Stimulated activated naive CD8-positive, alpha-beta T cell treated with anti-CD3 and anti-CD28 coated beads, Interleukin-15, Interleukin-2, amounts not matched to agents 100 ng/mL and 50 ng/mL, for 24 hours (primary cell): ENCODE measurements around the gene NNT.
A peak's percentile ranks its signal among the peaks of the same experiment; 100 is the strongest.

Experiments used
- H3K27ac Mint-ChIP-seq: one replicate; pipeline ENCODE4 v1.8.0; 2021; ENCODE audit warnings: mild to moderate bottlenecking, mixed read lengths
- H3K27me3 Mint-ChIP-seq: one replicate; pipeline ENCODE4 v1.8.0; 2021; ENCODE audit warnings: mixed read lengths
- H3K36me3 Mint-ChIP-seq: one replicate; pipeline ENCODE4 v1.8.0; 2021; ENCODE audit warnings: low read depth, mixed read lengths
- H3K4me1 Mint-ChIP-seq: one replicate; pipeline ENCODE4 v1.8.0; 2021; ENCODE audit warnings: low read depth, mixed read lengths
- H3K4me3 Mint-ChIP-seq: one replicate; pipeline ENCODE4 v1.8.0; 2021; ENCODE audit warnings: mild to moderate bottlenecking, mixed read lengths
- H3K9me3 Mint-ChIP-seq: one replicate; pipeline ENCODE4 v1.8.0; 2021; ENCODE audit warnings: mixed read lengths

The NNT gene

DNA sequence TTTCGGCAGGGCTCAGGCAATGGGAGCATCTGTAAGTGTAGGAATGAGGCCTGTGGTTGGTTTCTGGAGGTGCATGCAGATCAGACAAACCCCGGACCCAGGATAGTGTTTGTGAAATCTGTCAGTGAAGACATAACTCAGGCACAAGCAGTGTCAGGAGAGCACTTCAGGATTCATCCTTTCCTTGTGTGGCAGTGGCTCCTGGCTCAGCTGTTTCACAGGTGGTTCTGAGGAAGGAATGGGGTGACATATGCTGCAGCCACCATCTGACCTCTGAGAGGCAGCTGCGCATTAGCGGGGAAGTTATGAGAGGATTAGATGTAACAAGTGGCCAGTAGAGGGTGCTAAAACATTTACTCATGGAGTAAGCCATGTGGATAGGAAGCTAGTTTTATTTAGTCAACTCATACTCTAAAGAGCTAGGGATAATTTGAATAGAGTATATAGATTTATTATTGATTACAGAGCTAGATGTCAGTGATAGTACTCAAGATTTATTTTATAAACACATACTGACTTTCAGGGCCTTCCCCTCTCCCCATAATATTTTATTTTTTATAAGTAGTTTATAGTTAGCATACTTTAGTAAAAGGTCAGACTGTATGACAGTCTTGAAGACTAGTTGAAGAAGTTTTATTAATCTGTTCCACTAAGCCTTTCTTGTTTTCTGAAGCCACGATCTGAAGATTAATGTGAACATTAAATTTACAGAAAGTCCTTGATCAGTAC lies 28.4 kb downstream of the NNT start:
- Mint-ChIP-seq H3K36me3 (peaks cover 68% of the 10 kb centered on the region), H3K4me1 (no peaks in the 10 kb centered on the region), H3K27me3 (no peaks in the 10 kb centered on the region), H3K9me3 (no peaks in the 10 kb centered on the region), H3K4me3 (no peak overlapping the region), H3K27ac (no peak overlapping the region)

DNA sequence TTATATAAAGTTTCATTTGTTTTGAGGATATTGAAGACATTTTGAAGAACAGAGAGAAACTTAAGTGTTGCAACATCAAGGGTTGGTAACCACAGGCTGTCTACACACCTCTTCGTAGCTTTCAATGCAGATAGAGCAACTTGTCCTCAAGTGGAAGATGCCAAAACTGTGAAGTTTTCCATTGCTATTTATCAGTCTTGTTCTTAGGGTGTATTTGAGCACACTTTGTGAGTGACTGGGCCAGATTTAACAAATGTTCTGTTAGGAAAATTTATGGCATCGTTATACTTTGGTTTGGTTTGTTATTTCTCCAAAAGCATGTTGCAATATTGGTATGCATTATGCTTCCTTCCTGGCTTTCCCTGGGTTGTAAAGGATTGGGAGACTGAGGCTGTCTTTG lies 31.6 kb downstream of the NNT start:
- no peak overlapping the region for H3K27ac Mint-ChIP-seq
- peaks cover 10% of the 10 kb centered on the region for H3K4me1 Mint-ChIP-seq
- H3K9me3 Mint-ChIP-seq, result no peaks in the 10 kb centered on the region
- H3K4me3 Mint-ChIP-seq, result no peak overlapping the region
- no peaks in the 10 kb centered on the region for H3K27me3 Mint-ChIP-seq
- H3K36me3 Mint-ChIP-seq, result peaks cover 72% of the 10 kb centered on the region

DNA sequence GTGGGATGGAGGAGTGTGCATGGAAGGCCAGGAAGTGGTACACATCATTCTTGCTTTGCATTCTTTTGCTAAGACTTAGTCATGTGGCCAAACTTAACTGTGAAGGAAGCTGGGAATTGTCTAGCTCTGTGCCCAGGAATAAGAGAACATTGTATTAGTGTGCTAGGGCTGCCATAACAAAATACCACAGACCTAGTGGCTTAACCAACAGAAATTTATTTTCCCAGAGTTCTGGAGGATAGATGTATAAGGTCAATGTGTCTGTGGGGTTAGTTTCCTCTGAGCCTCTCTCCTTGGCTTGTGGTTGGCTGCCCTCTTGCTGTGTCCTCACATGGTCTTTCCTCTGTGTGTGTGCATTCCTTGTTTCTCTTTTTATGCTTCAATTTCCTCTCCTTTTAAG lies 32.4 kb downstream of the NNT start:
- no peak overlapping the region for H3K4me3 Mint-ChIP-seq

DNA sequence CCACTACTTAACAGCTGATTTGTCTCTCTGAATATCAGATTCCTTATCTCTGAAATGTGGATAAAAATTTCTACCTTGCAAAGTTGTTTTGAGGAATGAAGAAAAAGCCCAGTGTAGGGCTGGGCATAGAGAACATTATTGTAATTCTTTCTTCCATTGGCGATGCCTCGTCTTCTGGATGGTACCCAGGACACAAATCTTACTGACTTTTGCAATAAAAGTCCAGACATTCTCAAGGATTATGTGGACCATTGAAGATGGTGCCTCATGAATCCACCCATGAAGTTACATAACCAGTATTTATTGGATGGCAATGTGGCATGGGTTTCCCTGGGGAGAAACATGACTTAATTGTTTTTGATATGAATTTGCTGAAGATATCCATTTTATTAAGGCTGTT lies 33.1 kb downstream of the NNT start:
- Mint-ChIP-seq H3K36me3 (peaks cover 69% of the 10 kb centered on the region), H3K27me3 (no peaks in the 10 kb centered on the region), H3K4me3 (no peak overlapping the region), H3K27ac (no peak overlapping the region), H3K9me3 (no peaks in the 10 kb centered on the region), H3K4me1 (peaks cover 10% of the 10 kb centered on the region)

More for the DNA sequence above, 32.4 kb downstream of the NNT start:
- Mint-ChIP-seq H3K9me3 (no peaks in the 10 kb centered on the region), H3K36me3 (peaks cover 75% of the 10 kb centered on the region), H3K27me3 (no peaks in the 10 kb centered on the region), H3K27ac (no peak overlapping the region), H3K4me1 (peaks cover 10% of the 10 kb centered on the region)

DNA sequence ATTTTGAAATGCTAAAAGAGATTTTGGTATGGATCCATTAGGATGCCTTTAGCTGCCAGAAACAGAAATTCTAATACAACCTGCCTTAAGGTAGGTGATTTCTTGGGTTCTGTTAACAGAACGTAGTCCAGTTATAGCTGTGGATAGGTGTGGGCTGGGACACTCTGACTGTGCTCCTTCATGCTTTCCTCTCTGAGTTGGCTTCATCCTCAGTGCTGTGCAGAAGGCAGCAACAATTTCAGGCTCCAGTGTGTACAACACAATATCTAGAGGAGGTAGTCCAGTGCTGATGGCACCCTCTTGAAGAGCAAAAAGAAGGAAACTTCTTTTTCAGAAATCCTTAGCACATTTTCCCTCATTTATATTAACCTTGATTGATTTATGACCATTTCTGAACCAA lies 34.4 kb downstream of the NNT start:
- H3K9me3 Mint-ChIP-seq, result no peaks in the 10 kb centered on the region
- no peak overlapping the region for H3K4me3 Mint-ChIP-seq
- H3K4me1 Mint-ChIP-seq, result peaks cover 10% of the 10 kb centered on the region
- no peak overlapping the region for H3K27ac Mint-ChIP-seq
- H3K27me3 Mint-ChIP-seq, result no peaks in the 10 kb centered on the region
- peaks cover 64% of the 10 kb centered on the region for H3K36me3 Mint-ChIP-seq

DNA sequence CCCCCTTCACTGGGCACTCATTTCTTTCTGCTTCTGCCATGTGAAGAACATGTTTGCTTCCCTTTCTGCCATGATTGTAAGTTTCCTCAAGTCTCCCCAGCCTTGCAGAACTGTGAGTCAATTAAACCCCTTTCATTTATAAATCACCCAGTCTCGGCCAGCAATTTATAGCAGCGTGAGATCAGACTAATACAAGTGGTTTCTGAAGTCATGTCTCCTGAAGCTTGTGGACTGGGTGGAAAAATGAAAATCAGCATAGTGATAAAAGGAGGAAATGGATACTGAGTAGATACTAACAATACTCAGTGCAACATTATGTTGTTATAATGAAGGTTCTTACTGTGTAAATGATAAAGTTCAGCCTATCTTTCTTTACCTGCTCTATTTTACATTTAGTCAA lies 35.1 kb downstream of the NNT start:
- H3K4me3 Mint-ChIP-seq, result no peak overlapping the region
- H3K36me3 Mint-ChIP-seq, result peaks cover 62% of the 10 kb centered on the region
- H3K27ac Mint-ChIP-seq, result no peak overlapping the region
- no peaks in the 10 kb centered on the region for H3K9me3 Mint-ChIP-seq
- H3K27me3 Mint-ChIP-seq, result no peaks in the 10 kb centered on the region
- H3K4me1 Mint-ChIP-seq, result peaks cover 10% of the 10 kb centered on the region

DNA sequence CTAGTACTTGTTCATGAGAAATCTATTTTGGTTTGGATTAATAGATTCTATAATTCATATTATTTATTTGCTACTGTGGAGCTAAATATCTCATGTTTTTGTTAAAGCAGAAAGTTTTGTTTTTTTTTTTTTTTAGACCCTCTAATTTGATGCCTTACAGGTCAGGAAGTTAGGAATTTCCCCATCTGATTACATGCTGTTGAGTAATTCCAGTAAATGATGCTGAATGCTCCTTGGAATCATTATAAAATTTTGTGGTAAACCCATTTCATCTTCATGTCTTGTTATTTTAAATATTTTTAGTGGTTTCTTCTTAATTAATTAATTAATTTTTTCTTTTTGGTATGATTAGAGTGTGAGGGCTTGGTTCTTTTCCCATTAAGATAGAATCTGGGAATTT lies 35.6 kb downstream of the NNT start:
- Mint-ChIP-seq H3K27ac (no peak overlapping the region), H3K27me3 (no peaks in the 10 kb centered on the region), H3K9me3 (no peaks in the 10 kb centered on the region), H3K36me3 (peaks cover 62% of the 10 kb centered on the region), H3K4me3 (no peak overlapping the region), H3K4me1 (peaks cover 10% of the 10 kb centered on the region)

DNA sequence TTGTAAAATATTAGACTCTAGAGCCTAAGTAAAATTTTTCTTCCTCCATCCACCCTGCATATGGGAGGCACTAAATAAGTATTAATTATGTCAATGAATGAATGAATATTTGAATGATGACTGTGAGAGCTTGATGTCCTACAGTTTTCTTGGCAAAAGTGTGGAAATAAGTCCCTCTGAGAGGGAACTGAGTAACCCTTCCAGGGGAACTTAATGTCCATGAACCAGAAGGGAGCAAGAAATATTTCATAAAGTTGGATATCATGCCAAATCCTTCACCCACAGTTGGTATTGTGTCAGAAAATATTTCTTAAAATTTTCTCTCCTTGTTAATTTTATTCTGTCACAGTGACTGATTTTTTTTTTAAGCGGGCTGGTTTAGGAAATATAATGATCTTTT lies 36.6 kb downstream of the NNT start:
- no peaks in the 10 kb centered on the region for H3K9me3 Mint-ChIP-seq
- H3K27me3 Mint-ChIP-seq, result no peaks in the 10 kb centered on the region
- H3K36me3 Mint-ChIP-seq, result peaks cover 62% of the 10 kb centered on the region
- peaks cover 10% of the 10 kb centered on the region for H3K4me1 Mint-ChIP-seq
- no peak overlapping the region for H3K27ac Mint-ChIP-seq
- no peak overlapping the region for H3K4me3 Mint-ChIP-seq

DNA sequence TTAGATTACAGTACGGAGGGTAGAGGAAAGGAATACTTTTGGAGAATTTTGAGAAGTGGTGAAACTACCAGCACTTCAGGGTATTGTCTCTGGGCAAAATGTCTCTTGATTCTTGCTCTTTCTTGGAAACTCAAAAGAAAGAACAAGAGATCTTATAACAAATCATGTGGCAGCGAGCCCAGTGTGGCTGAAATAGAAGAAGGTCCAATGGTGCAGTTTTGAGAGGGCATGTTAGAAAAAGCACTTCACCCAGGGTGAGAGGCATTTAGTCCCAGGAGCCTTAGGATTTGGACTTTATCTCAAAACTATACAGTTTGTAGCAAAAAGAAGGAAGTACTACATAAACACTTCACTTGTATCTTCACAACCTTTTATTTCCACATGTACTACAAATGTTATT lies 39.4 kb downstream of the NNT start:
- H3K27me3 Mint-ChIP-seq, result no peaks in the 10 kb centered on the region
- H3K4me1 Mint-ChIP-seq, result peaks cover 10% of the 10 kb centered on the region
- H3K9me3 Mint-ChIP-seq, result no peaks in the 10 kb centered on the region
- H3K27ac Mint-ChIP-seq, result no peak overlapping the region
- H3K4me3 Mint-ChIP-seq, result no peak overlapping the region
- H3K36me3 Mint-ChIP-seq, result peaks cover 54% of the 10 kb centered on the region

DNA sequence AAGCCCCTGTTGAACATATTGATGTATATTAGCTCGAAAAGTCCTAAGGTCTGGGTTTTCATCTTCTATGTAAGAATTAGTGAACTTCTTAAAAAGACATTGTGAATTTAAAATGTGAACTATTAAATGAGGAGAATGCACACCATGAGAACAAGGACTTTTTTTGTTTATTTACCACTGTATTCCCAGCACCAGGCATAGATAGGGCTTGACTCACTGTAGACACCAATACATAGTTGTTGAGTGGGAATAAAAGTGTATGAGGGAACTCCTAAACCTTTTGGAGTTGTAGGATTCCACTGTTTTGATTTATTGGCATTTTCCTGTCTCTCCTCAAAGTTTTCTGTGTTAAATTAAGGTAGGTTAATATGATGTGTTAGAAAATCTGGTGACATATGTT lies 40.3 kb downstream of the NNT start:
- Mint-ChIP-seq H3K9me3 (no peaks in the 10 kb centered on the region), H3K27ac (peak overlapping the region; percentile 36), H3K4me3 (no peak overlapping the region), H3K36me3 (peaks cover 45% of the 10 kb centered on the region), H3K27me3 (no peaks in the 10 kb centered on the region), H3K4me1 (peaks cover 3% of the 10 kb centered on the region)

DNA sequence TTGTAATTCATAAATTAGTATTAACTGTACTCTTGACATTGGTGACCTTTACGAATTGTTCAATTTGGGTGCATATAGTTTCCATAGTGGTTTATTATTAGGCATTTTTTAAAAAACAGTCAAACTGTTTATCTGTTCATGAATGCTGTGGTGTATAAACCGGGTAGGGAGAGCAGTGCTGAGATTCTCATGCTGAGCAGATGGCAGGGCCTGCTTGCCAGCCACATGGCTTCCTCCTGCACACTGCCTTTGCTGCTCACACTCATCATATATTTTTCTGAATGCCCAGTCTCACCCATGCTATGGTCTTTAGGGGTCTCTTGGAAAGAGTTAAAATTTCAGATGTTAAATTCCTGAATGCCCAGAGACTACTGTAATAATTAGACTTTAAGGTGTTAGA lies 40.8 kb downstream of the NNT start:
- Mint-ChIP-seq H3K27ac (no peak overlapping the region), H3K4me3 (no peak overlapping the region), H3K36me3 (peaks cover 44% of the 10 kb centered on the region), H3K9me3 (no peaks in the 10 kb centered on the region), H3K4me1 (no peaks in the 10 kb centered on the region), H3K27me3 (no peaks in the 10 kb centered on the region)

DNA sequence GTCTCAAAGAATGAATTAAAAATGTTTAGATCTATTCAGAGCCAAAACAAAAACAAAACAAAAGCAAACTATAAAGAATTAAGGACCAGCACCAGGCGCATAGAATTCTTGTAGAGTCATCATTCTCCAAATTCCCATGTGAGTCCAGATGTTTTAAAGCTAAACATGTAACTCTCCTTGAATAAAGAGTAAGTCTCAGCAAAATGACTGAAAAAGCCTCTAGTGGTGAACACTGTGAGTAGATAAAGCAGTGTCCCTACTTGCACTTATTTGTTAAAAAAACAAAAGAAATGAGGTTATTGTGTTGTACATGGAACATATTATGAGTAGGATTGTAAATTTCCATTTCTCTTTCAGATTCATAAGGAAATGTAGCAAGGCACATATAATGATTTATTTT lies 44.0 kb downstream of the NNT start:
- H3K9me3 Mint-ChIP-seq, result no peaks in the 10 kb centered on the region
- H3K36me3 Mint-ChIP-seq, result peaks cover 50% of the 10 kb centered on the region
- no peak overlapping the region for H3K4me3 Mint-ChIP-seq
- H3K4me1 Mint-ChIP-seq, result no peaks in the 10 kb centered on the region
- no peaks in the 10 kb centered on the region for H3K27me3 Mint-ChIP-seq
- H3K27ac Mint-ChIP-seq, result no peak overlapping the region

DNA sequence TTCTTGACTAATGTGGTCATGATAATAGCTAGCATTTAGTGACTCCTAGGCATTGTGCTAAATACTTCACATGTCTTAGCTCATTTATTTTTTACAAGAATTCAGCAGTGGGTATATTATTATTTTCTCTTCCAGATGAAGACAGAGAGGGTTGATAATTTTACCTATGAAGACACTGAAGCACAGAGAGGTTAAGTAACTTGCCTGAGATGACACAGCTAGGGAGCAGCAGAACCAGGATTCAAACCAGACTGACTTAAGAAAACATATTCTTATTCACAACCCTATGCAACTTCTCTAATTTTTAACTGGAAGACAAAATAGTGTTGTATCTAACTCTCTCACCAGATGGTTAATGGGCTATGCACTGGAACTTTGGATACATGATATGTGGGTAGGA lies 44.8 kb downstream of the NNT start:
- no peaks in the 10 kb centered on the region for H3K27me3 Mint-ChIP-seq
- H3K4me1 Mint-ChIP-seq, result no peaks in the 10 kb centered on the region
- H3K27ac Mint-ChIP-seq, result no peak overlapping the region
- H3K4me3 Mint-ChIP-seq, result no peak overlapping the region
- peaks cover 53% of the 10 kb centered on the region for H3K36me3 Mint-ChIP-seq
- no peaks in the 10 kb centered on the region for H3K9me3 Mint-ChIP-seq

DNA sequence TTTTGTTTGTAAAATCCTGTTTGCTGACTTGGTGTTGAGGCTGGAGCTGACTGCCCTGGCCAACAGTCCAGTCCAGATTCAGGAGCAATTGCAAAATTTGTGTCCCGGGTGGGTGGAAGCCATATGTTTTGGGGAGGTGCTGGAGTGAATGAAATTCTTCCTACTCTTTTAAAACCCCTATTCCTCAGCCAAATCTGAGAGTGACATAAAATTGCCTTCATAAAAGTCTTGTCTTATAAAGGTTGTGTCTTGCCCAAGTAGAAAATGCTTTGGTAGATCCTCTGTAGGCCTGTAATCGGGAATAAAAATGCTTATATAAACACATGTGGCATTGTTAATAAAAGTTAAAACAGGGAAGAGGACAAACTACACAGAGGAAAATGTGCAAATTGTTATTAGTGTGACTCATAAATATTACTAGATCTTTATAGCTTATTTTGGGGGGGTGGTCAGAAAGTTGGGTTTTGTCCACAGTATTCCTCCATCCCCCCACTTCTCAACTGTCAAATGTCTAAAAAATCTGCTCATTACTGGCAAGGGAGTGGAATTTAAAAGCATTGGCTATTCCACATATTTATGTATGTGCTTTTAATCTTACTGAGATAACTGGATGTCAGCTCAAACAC lies 45.6 kb downstream of the NNT start:
- Mint-ChIP-seq H3K27me3 (no peaks in the 10 kb centered on the region), H3K4me3 (no peak overlapping the region), H3K36me3 (peaks cover 52% of the 10 kb centered on the region), H3K9me3 (no peaks in the 10 kb centered on the region), H3K4me1 (no peaks in the 10 kb centered on the region), H3K27ac (no peak overlapping the region)

DNA sequence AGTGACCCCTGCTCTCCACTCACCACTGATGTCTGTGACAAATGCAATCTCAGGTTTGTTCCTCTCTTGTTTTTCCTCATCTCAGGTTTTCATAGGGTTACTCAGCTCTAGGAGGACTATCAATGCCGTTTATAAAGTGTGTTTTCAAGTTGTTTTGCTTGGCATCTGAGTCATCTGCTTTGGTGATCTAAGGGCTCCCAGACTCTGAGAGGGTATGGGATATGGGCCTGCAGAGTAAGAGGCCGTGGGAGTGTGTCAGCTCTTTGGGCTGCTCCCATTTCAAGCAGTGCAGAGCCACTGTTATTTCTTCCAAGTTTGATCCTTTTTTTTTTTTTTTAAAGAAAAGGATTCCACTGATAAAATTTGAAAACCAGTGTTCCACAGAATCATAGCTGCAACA lies 46.3 kb downstream of the NNT start:
- no peaks in the 10 kb centered on the region for H3K9me3 Mint-ChIP-seq
- no peaks in the 10 kb centered on the region for H3K27me3 Mint-ChIP-seq
- H3K4me3 Mint-ChIP-seq, result no peak overlapping the region
- peaks cover 52% of the 10 kb centered on the region for H3K36me3 Mint-ChIP-seq
- H3K27ac Mint-ChIP-seq, result no peak overlapping the region
- no peaks in the 10 kb centered on the region for H3K4me1 Mint-ChIP-seq
